DMS53 (cell line): ENCODE data around the gene SLC43A2.
"Not testable (repeated sequence)": the region's sequence is repeated elsewhere in the genome, so short reads cannot be mapped to it uniquely, and the experiment has no call there.

Experiments used
- DNase-seq: peaks from one replicate; lab custom pipeline; 2025; lab: John Stamatoyannopoulos, UW

The SLC43A2 gene

GRCh38 chr17:1627982-1628855, at the start of gene SLC43A2:
Gene SLC43A2 (minus strand): TSS chr17:1628834. CDS start chr17:1627874, 960 bp downstream.
- peak; percentile 86 for DNase-seq

- no peak for DNase-seq
These were observed 47.8 kb upstream of the SLC43A2 start for GRCh38 chr17:1676401-1676800.

- DNase-seq: no peak
These were observed 44.6 kb upstream of the SLC43A2 start for GRCh38 chr17:1673041-1673785.

- DNase-seq: not testable (repeated sequence)
These were observed 35.3 kb upstream of the SLC43A2 start for GRCh38 chr17:1663934-1664333.

- DNase-seq: no peak
These were observed 32.4 kb upstream of the SLC43A2 start for GRCh38 chr17:1661045-1661444.

- no peak for DNase-seq
These were observed 29.5 kb upstream of the SLC43A2 start for GRCh38 chr17:1658100-1658499.

- no peak for DNase-seq
These were observed 25.1 kb upstream of the SLC43A2 start for GRCh38 chr17:1653735-1654134.

GRCh38 chr17:1652794-1653193, 24.2 kb upstream of the SLC43A2 start:
- DNase-seq: not testable (repeated sequence)

GRCh38 chr17:1651559-1651844, 22.9 kb upstream of the SLC43A2 start:
- peak; percentile 44 for DNase-seq

GRCh38 chr17:1650731-1651558, 22.3 kb upstream of the SLC43A2 start:
- peak; percentile 20 for DNase-seq

GRCh38 chr17:1649844-1650501, 21.3 kb upstream of the SLC43A2 start, which contains the start of gene RILP:
Gene RILP (minus strand): TSS chr17:1649866. CDS start chr17:1649804, 62 bp downstream.
- peak; percentile 86 for DNase-seq

- DNase-seq: peak; percentile 95
These were observed 20.6 kb upstream of the SLC43A2 start for GRCh38 chr17:1648963-1649843.

GRCh38 chr17:1648173-1648962, 19.7 kb upstream of the SLC43A2 start:
- DNase-seq: peak; percentile 60

GRCh38 chr17:1647802-1648171, 19.2 kb upstream of the SLC43A2 start:
- DNase-seq: no peak

- DNase-seq: no peak
These were observed 17.7 kb upstream of the SLC43A2 start for GRCh38 chr17:1646199-1646875.

GRCh38 chr17:1645207-1646171, 16.9 kb upstream of the SLC43A2 start, which contains the start of gene SCARF1:
Gene SCARF1 (minus strand): TSS chr17:1645732. CDS start chr17:1645697, 35 bp downstream.
- DNase-seq: no peak

GRCh38 chr17:1644493-1645206, 16.0 kb upstream of the SLC43A2 start:
- DNase-seq: peak; percentile 30
